ENCODE data around the gene GALNT9.

GRCh38 chr12:132308853-132309595, 20.4 kb downstream of the GALNT9 start:
- TF ChIP-seq CTCF (IDR thresholded peaks at IDR 0.05; ENCODE audit: poor library complexity) (no peak), EZH2 (IDR thresholded peaks at IDR 0.05; ENCODE audit: borderline replicate concordance) (no peak), EZH2phosphoT487 (IDR thresholded peaks at IDR 0.05; ENCODE audit: low read depth, severe bottlenecking, unreplicated experiment) (no peak)

All from hepatocyte (in vitro differentiated cells).